ENCODE measurements around the gene SMOC1.
"Not testable (repeated sequence)": the region's sequence is repeated elsewhere in the genome, so short reads cannot be mapped to it uniquely, and the experiment has no call there.

SMOC1 gene

GRCh38 chr14:69901113-69901951, 22.1 kb downstream of the SMOC1 start:
- peak; percentile 90 for DNase-seq (ENCODE audit: low read depth)

GRCh38 chr14:69903046-69903445, 23.8 kb downstream of the SMOC1 start:
- not testable (repeated sequence) for DNase-seq (ENCODE audit: low read depth)

GRCh38 chr14:69904246-69904645, 25.0 kb downstream of the SMOC1 start:
- DNase-seq (ENCODE audit: low read depth), result no peak

- no peak for DNase-seq (ENCODE audit: low read depth)
These were observed 27.0 kb downstream of the SMOC1 start for GRCh38 chr14:69906201-69906600.

GRCh38 chr14:69909826-69910550, 30.8 kb downstream of the SMOC1 start:
- DNase-seq (ENCODE audit: low read depth), result no peak

- no peak for DNase-seq (ENCODE audit: low read depth)
These were observed 31.7 kb downstream of the SMOC1 start for GRCh38 chr14:69910871-69911270.

GRCh38 chr14:69913686-69914085, 34.5 kb downstream of the SMOC1 start:
- DNase-seq (ENCODE audit: low read depth), result no peak

- DNase-seq (ENCODE audit: low read depth), result no peak
These were observed 37.2 kb downstream of the SMOC1 start for GRCh38 chr14:69916396-69916795.

GRCh38 chr14:69917287-69917686, 38.1 kb downstream of the SMOC1 start:
- DNase-seq (ENCODE audit: low read depth), result peak; percentile 36

- DNase-seq (ENCODE audit: low read depth), result no peak
These were observed 40.6 kb downstream of the SMOC1 start for GRCh38 chr14:69919815-69920214.

GRCh38 chr14:69921052-69921451, 41.8 kb downstream of the SMOC1 start:
- DNase-seq (ENCODE audit: low read depth), result peak; percentile 98

GRCh38 chr14:69922198-69922597, 43.0 kb downstream of the SMOC1 start:
- no peak for DNase-seq (ENCODE audit: low read depth)

GRCh38 chr14:69924201-69924600, 45.0 kb downstream of the SMOC1 start:
- peak; percentile 46 for DNase-seq (ENCODE audit: low read depth)

GRCh38 chr14:69928111-69928523, 48.9 kb downstream of the SMOC1 start:
- DNase-seq (ENCODE audit: low read depth), result peak; percentile 87

GRCh38 chr14:69930780-69931379, 51.7 kb downstream of the SMOC1 start:
- DNase-seq (ENCODE audit: low read depth), result no peak

GRCh38 chr14:69931960-69932359, 52.7 kb downstream of the SMOC1 start:
- no peak for DNase-seq (ENCODE audit: low read depth)

GRCh38 chr14:69932391-69932790, 53.2 kb downstream of the SMOC1 start:
- DNase-seq (ENCODE audit: low read depth), result no peak

GRCh38 chr14:69933623-69934275, 54.5 kb downstream of the SMOC1 start:
- DNase-seq (ENCODE audit: low read depth), result no peak

GRCh38 chr14:69937367-69938081, 58.3 kb downstream of the SMOC1 start:
- peak; percentile 46 for DNase-seq (ENCODE audit: low read depth)

- no peak for DNase-seq (ENCODE audit: low read depth)
These were observed 59.5 kb downstream of the SMOC1 start for GRCh38 chr14:69938751-69939150.

Data from iris pigment epithelial cell (primary cell).